GM12892 (cell line): ENCODE results near the gene ADD2.

Source experiments
- POLR2A ChIP-seq: IDR thresholded peaks from 2 replicates; pipeline ENCODE4 v1.6.1; 2011; ENCODE audit warnings: low read depth, low read length, control low read depth
- POLR2AphosphoS5 ChIP-seq: IDR thresholded peaks from 2 replicates; pipeline ENCODE4 v1.6.1; 2011; ENCODE audit warnings: low read depth, low read length, control low read depth
- TAF1 ChIP-seq: IDR thresholded peaks from 2 replicates; pipeline ENCODE4 v1.6.1; 2011; ENCODE audit warnings: low read depth, mild to moderate bottlenecking, control low read depth, low read length, borderline replicate concordance

DNA sequence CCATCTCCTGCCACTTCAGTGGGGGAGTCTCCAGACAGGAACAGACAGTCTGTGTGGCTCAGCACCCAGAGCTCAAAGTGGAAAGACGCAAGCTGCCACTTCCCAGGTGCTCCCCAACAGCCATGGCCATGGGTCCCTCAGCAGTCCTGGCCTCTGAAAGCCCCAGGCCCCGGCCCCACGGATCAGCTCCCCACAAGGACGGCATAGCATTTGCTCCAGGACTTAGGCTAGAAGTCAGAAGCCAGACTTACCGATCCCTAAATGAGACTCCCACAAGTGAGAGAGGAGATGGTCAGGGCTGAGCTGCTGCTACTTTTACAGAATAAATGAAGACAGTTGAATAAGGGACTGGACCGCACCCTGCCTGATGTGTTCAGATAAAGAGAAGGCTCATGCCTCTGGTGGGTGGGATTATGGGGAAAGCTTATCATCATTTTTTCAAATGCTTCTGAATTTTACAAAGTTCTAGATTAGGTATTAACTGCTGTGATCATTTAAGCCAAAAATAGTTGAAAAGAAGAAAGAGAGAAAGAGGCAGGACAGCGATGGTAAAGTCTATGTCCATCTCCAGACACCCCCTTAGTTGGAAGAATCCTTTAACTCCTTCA is 50.5 kb downstream of the ADD2 start:
- TF ChIP-seq POLR2A, result no peak
- no peak for TF ChIP-seq TAF1
- TF ChIP-seq POLR2AphosphoS5, result no peak
